Cardiac muscle cell (in vitro differentiated cells and primary cell): Measurements from ENCODE around the gene MRGPRX2. TPM values are rescaled to one million over a fixed set of nuclear protein-coding genes. Genes with fewer than 3 reads are reported as not detected.

Source experiments
- DNase-seq, 2 donors: peaks; one replicate each; pipeline versions ENCODE4 v3.0.0 to v3.0.0-alpha.2; 2010 to 2017; ENCODE audit warnings: low read depth in 1 of 2, low spot score in 1 of 2
- H3K27ac ChIP-seq: fragments of 200-600 bp; sonication (generic); 2 replicates; pipeline ENCODE4 v1.5.1; 2016
- H3K27me3 ChIP-seq: fragments of 200-600 bp; sonication (generic); 2 replicates; pipeline ENCODE4 v1.6.0; 2016; ENCODE audit warnings: control low read depth
- H3K36me3 ChIP-seq: fragments of 200-600 bp; sonication (generic); 2 replicates; pipeline ENCODE4 v1.5.1; 2016; ENCODE audit warnings: control low read depth
- H3K4me1 ChIP-seq: fragments of 200-600 bp; sonication (generic); 2 replicates; pipeline ENCODE4 v1.8.1; 2017; ENCODE audit warnings: low read depth, mild to moderate bottlenecking, mixed run types
- H3K4me3 ChIP-seq: fragments of 200-600 bp; sonication (generic); 2 replicates; pipeline ENCODE4 v1.5.1; 2016; ENCODE audit warnings: mild to moderate bottlenecking
- H3K9me3 ChIP-seq: fragments of 200-600 bp; sonication (generic); 2 replicates; pipeline ENCODE4 v1.5.1; 2017; ENCODE audit warnings: low read depth, mild to moderate bottlenecking, control low read depth
- polyA plus RNA-seq: library from polyadenylated mRNA; unstranded; fragments of >200 nt; fragmentation: Nextera tagmentation; extraction: Ambion mirVana; gene quantifications from 2 replicates; pipeline ENCODE4 v1.2.1, GENCODE V29; 2016
- total RNA-seq: library from RNA; depleted of rRNA; stranded (reverse); fragments of >200 nt; gene quantifications from 2 replicates; pipeline ENCODE4 v1.2.3, GENCODE V29; 2016
- TF ChIP-seq, protein P1 (sequence below): IDR thresholded peaks from 2 replicates; pipeline ENCODE4 v1.5.1; 2012; ENCODE audit warnings: low read depth, mild to moderate bottlenecking, low read length

Gene MRGPRX2
- total and polyA plus RNA-seq, 2 experiments from 2014 or later: not detected

DNA sequence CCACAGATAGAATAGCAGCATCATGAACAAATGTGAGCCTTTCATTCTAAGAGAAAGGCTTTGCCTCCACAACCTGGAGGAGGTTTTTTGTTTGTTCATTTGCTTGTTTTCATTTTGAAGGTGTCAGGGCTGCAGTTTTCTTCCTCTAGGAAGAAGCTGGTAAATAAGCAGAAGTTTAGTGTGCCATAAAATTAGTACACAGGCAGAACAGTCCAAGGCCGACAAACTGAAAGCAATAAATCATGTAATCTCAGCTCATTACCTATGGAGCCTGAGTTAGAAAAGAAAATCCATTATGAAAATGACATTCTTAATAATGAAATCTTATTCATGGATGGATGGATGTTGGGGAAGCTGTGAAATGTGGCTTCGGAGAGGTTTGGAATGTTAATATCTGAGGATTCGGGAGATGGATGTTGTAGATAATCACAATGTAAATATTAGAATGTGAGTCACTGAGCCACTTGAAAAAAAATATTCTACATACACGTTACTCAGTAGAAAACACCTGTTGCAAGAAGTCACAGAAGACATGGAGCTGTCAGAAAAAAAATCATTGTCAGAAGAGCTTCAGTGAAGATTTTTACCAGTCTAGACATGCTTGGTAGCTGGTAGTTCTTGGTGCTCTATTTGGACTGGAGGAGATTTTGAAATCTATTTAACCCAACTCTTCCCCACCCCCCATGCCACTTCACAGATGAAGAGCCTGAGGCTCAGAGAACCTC lies 41.4 kb upstream of the MRGPRX2 start:
- H3K4me1 ChIP-seq: no peaks in the 10 kb centered on the region
- no peak for DNase-seq
- no peak overlapping the region for H3K4me3 ChIP-seq
- H3K27me3 ChIP-seq: no peaks in the 10 kb centered on the region
- TF ChIP-seq, protein P1, sequence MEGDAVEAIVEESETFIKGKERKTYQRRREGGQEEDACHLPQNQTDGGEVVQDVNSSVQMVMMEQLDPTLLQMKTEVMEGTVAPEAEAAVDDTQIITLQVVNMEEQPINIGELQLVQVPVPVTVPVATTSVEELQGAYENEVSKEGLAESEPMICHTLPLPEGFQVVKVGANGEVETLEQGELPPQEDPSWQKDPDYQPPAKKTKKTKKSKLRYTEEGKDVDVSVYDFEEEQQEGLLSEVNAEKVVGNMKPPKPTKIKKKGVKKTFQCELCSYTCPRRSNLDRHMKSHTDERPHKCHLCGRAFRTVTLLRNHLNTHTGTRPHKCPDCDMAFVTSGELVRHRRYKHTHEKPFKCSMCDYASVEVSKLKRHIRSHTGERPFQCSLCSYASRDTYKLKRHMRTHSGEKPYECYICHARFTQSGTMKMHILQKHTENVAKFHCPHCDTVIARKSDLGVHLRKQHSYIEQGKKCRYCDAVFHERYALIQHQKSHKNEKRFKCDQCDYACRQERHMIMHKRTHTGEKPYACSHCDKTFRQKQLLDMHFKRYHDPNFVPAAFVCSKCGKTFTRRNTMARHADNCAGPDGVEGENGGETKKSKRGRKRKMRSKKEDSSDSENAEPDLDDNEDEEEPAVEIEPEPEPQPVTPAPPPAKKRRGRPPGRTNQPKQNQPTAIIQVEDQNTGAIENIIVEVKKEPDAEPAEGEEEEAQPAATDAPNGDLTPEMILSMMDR: no peak
- no peak overlapping the region for H3K27ac ChIP-seq
- no peaks in the 10 kb centered on the region for H3K9me3 ChIP-seq
- no peaks in the 10 kb centered on the region for H3K36me3 ChIP-seq

DNA sequence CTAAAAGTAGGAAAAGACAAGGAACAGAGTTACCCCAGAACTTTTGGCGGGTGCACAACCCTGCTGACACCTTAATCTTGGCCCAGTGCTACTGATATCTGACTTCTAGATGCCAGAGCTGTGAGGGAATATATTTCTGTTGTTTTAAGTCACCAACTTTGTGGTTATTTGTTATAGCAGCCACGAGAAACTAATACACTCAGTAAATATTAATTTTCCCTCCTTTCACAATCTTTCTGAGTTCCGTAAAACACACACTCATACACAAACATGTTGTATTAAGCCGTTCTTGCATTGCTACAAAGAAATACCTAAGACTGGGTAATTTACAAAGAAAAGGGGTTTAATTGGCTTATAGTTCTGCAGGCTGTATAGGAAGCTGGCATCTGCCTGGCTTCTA lies 40.4 kb upstream of the MRGPRX2 start:
- no peak overlapping the region for H3K27ac ChIP-seq
- H3K4me3 ChIP-seq: no peak overlapping the region
- H3K9me3 ChIP-seq: no peaks in the 10 kb centered on the region
- TF ChIP-seq, protein P1: no peak
- H3K27me3 ChIP-seq: no peaks in the 10 kb centered on the region
- H3K4me1 ChIP-seq: no peaks in the 10 kb centered on the region
- no peak for DNase-seq
- H3K36me3 ChIP-seq: no peaks in the 10 kb centered on the region

- Histone ChIP-seq H3K27me3 (no peaks in the 10 kb centered on the region), H3K9me3 (no peaks in the 10 kb centered on the region), H3K27ac (no peak overlapping the region), H3K36me3 (no peaks in the 10 kb centered on the region), H3K4me3 (no peak overlapping the region), H3K4me1 (no peaks in the 10 kb centered on the region)
- no peak for DNase-seq
- TF ChIP-seq, protein P1: no peak
Observed at GRCh38 chr11:19099093-19099492, 38.6 kb upstream of the MRGPRX2 start.

DNA sequence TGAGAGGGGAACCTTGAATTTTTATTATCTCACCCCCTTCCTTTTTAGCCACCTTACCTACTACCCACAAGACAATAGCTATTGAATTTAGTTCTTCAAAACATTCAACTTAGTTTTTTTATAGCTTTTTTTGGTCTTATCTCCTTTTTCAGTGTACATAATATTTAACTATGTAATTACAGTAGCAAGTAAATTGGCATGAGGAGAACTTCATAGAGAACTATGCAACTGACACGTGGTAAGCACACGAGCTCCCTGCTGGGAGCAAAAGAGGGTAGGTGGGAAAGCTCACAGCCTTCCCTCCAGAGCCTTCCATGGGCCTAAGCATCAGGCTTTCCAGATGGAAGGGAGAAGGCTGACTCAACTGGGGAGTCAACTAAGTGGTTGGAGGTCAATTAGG lies 34.3 kb upstream of the MRGPRX2 start:
- H3K4me1 ChIP-seq: no peaks in the 10 kb centered on the region
- H3K27me3 ChIP-seq: no peaks in the 10 kb centered on the region
- no peaks in the 10 kb centered on the region for H3K9me3 ChIP-seq
- TF ChIP-seq, protein P1: no peak
- DNase-seq: no peak
- H3K4me3 ChIP-seq: no peak overlapping the region
- no peak overlapping the region for H3K27ac ChIP-seq
- H3K36me3 ChIP-seq: no peaks in the 10 kb centered on the region

DNA sequence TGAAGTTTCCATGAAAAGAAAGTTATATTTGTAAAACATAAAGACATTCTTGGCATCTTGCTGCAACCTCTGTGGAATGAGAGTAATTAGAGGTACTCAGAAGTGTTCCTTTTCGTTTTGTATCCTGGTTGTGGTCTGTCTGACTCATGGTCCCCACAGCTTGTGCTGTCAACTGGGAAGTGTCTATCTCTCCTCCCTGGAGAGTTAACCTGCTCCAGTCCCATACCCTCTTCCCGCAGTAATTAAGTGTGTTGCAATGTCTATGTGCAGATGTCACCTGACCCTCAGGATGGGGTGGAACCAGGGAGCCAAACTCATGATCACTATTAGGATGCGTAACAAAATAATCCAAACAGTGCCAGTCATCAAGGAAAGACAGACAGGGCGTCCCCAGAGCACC lies 33.5 kb upstream of the MRGPRX2 start:
- no peak overlapping the region for H3K4me3 ChIP-seq

More for the DNA sequence above, 33.5 kb upstream of the MRGPRX2 start:
- DNase-seq: no peak
- Histone ChIP-seq H3K27ac (no peak overlapping the region), H3K4me1 (no peaks in the 10 kb centered on the region), H3K36me3 (no peaks in the 10 kb centered on the region), H3K9me3 (no peaks in the 10 kb centered on the region), H3K27me3 (no peaks in the 10 kb centered on the region)
- TF ChIP-seq, protein P1: no peak
